Amygdala (tissue), 56 donors: Measurements from ENCODE around the gene CEACAM1.
"Not testable (repeated sequence)": the region's sequence is repeated elsewhere in the genome, so short reads cannot be mapped to it uniquely, and the experiment has no call there.

Experiments used
- DNase-seq, 56 donors: peaks; one replicate each; lab custom pipeline; 2025; lab: John Stamatoyannopoulos, UW

The CEACAM1 gene

DNA sequence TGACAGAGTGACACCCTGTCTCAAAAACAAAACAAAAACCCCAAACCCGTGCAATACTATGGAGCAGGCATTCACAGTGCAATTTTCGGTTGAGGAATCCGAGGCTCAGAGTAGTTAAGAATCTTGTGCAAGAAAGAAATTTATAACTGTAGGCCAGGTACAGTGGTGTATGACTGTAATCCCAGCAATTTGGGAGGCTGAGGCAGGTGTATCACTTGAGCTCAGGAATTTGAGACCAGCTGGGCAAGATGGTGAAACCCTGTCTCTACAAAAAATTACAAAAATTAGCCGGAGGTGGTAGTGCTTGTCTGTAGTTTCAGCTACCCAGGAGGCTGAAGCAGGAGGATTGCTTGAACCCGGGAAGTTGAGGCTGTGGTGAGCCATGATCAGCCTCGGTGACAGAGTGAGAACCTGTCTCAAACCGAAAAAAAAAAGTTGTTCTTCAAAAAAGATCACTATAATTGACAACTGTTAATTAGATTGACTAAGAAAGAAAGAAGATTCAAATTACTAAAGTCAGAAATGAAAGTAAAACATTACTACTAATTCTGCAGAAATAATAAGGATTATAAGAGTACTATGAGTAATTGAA lies 12.9 kb downstream of the CEACAM1 start:
- no peak for DNase-seq

GRCh38 chr19:42514449-42514848 lies 13.8 kb downstream of the CEACAM1 start:
- DNase-seq, result no peak

GRCh38 chr19:42512743-42513304 lies 15.5 kb downstream of the CEACAM1 start:
- no peak for DNase-seq

- no peak for DNase-seq
Measured at GRCh38 chr19:42512130-42512636, 16.1 kb downstream of the CEACAM1 start.

GRCh38 chr19:42511340-42511739 lies 16.9 kb downstream of the CEACAM1 start:
- DNase-seq, result no peak

DNA sequence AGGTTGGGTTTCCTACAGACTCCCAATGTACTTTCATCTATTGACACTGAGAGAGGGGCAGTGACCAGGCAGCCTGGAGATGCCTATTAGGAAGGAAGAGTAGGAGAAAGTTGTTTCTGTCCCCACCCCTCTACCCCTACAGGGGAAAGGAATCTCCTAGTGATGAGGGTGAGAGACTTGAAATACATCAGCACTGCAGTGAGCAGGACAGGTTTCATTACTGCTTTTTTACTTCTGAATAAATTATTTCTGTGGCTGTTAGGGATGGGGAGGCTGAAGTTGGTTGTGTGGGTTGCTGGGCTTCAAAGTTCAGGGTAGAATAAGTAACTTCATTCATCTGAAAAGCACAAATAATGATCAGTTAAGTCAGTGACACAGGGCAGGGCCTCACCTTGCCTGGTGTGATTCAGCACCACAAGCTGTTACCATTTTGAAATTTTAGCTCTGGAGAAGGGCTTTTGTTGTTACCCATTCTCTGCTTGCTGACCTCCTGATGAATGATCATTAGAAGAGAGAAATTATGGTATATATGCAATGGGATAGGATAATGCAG lies 19.3 kb downstream of the CEACAM1 start:
- no peak for DNase-seq

- no peak for DNase-seq
Measured at GRCh38 chr19:42505066-42505465, 23.2 kb downstream of the CEACAM1 start.

- no peak for DNase-seq
Measured at GRCh38 chr19:42501733-42502132, 26.5 kb downstream of the CEACAM1 start.

DNA sequence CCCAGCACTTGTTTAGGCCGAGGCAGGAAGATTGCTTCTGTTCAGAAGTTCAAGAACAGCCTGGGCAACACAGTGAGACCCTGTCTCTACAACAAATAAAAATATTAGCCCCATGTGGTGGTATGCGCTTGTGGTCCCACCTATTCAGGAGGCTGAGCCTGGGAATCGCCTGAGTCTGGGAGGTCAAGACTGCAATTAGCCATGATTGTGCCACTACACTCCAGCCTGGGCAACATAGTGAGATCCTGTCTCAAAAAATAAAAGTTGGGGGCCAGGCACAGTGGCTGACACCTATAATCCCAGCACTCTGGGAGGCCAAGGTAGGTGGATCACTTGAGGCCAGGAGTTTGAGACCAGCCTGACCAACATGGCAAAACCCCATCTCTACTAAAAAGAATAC lies 27.0 kb downstream of the CEACAM1 start:
- not testable (repeated sequence) for DNase-seq

DNA sequence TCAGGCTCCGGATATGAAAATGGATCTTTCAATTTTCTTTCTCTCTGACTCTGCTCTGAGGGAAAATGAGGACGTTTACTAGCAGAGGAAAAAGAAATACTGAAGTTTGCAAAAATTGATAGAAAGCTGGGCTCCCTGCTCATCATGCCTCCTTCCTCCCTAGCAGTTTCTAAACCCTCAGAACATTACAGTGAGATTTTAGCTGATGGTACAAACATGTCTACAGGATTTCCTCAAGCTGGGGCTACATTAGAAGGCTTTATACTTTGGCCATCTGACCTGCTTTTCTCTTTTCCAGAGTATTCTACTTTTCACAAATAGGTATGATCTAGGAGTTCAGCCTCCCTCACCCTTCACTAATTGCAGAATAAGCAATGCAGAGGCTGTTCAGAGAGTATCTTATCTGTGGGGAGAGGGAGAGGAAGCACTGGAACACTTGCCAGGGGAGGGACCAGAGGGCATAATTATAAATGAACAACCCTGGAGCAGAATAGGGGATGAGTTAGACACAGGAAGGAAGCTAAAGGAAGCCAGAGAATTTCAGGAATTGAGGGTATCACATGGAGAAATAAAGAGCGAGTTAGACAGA lies 30.0 kb downstream of the CEACAM1 start:
- DNase-seq, result peak in 1 of 56 donors; percentile 18

DNA sequence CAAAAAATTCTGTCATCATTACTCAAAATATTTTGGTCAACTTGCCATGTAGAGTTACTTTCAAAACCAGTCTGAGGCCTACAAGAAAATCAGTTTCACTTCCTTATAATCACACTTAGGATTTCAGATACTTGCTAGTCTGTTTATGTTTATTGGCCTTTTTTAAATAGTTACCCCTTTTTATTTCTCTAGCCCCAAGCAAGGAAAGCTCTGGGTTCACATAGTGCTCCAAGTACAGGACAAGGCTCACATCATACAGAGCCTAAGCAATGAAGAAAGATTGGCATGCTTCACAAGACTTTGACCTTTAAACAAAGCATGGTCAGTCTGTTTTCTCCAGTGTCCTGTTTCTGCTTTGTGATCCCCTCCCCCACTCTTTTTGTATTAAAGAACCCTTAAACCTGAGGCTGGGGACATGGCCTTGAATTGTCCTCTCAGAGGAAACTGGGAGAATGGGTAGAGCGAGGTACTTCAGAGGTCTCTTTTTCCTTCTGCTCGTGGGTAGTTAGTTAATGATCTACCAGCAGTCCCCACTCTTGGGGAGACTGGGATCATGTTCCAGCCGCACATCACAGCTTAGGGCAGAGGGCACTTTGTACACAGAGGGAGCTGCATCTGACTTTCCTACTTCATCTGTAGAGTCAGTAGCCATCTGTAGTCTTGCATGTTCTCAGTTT lies 30.7 kb downstream of the CEACAM1 start:
- peak in 1 of 56 donors; percentile 7 for DNase-seq

- no peak for DNase-seq
Measured at GRCh38 chr19:42496460-42497133, 31.7 kb downstream of the CEACAM1 start.

DNA sequence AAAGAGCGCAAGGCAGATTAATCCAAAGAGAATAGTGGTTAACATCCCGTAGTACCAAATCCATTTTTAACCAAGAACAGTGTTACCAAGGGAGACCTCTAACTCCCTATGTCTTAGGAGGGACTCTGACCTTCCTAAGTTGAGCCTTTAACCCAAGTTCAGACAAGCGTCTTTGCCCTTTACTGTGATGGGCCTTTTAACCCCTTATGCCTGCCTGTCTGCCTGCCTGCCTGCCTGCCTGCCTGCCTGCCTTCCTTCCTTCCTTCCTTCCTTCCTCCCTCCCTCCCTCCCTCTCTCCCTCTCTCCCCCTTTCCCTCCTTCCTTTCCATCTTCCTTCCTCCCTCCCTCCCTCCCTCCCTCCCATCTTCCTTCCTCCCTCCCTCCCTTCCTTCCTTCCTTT lies 32.6 kb downstream of the CEACAM1 start:
- no peak for DNase-seq

DNA sequence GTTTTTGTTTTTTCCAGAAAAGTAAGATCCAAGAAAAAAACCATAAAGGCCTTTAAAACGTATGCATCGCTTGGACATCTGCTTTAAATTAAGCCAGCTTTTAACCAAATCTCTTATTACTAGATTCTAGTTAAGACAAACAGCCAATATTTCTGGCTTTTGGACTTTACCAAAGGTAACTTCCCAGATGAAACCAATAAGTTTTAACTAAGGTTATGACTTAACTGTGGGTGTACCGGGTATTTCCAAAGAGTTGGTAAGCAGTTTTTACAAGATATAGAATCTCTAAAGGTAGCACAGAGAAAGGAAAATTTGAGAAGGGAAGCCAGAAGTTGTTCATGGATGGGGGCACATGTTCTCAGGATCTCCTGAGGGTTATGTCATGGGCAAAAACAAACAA lies 34.0 kb downstream of the CEACAM1 start:
- DNase-seq, result no peak

DNA sequence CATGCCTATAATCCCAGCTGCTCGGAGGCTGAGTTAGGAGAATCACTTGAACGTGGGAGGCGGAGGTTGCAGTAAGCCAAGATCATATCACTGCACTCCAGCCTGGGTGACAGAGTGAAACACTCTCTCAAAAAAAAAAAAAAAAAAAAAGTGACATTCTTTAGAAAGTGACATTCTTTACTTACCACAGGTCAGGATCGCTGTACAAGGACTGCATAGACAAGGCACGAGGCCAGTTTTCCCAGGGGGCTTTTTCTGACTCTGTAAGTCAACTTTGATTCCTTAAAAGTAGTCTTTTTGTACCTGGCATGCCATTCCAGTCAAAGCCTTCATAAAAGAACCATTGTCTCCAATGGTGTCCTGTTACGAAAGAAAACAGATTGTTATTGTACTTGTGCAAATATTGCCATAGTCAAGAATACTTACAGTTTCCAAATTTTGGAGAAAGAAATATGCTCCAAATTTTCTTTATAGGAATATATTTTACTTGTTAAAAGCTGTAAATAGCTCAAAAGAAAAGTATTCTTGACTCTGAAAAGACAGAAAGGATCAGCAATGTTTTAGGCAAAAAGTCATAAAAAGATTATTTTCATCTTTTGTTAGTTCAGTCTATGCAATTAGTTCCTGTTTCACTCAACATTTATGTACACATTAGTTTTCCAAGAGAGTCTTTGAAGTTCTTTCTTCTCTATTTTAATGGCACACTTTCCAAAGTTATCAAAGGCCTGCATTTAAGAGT lies 39.3 kb downstream of the CEACAM1 start:
- no peak for DNase-seq

GRCh38 chr19:42487798-42488178 lies 40.5 kb downstream of the CEACAM1 start:
- DNase-seq, result no peak

GRCh38 chr19:42487032-42487797 lies 41.1 kb downstream of the CEACAM1 start:
- DNase-seq, result no peak

- not testable (repeated sequence) for DNase-seq
Measured at GRCh38 chr19:42485036-42485435, 43.2 kb downstream of the CEACAM1 start.
